HG02970 (cell line): Measurements from ENCODE around the gene EMILIN1.

Source experiments
- ATAC-seq: cut with Tn5 transposase; IDR thresholded peaks from one replicate; pipeline ENCODE4 v1.9.1; 2021; ENCODE audit warnings: mild to moderate bottlenecking, moderate library complexity, moderate number of reproducible peaks; ENCODE audit not compliant: unreplicated experiment, low FRiP score

The EMILIN1 gene

GRCh38 chr2:27079233-27080139 lies 1.1 kb downstream of the EMILIN1 start:
- no peak for ATAC-seq

- ATAC-seq, result no peak
Measured at GRCh38 chr2:27080140-27080469, 1.7 kb downstream of the EMILIN1 start.

GRCh38 chr2:27080603-27080936 lies 2.2 kb downstream of the EMILIN1 start:
- no peak for ATAC-seq

- no peak for ATAC-seq
Measured at GRCh38 chr2:27081984-27082772, 3.8 kb downstream of the EMILIN1 start.

- no peak for ATAC-seq
Measured at GRCh38 chr2:27082773-27083409, 4.5 kb downstream of the EMILIN1 start.

- no peak for ATAC-seq
Measured at GRCh38 chr2:27083410-27084296, 5.2 kb downstream of the EMILIN1 start.

- no peak for ATAC-seq
Measured at GRCh38 chr2:27084297-27085061, 6.1 kb downstream of the EMILIN1 start.

- no peak for ATAC-seq
Measured at GRCh38 chr2:27085062-27085672, 6.8 kb downstream of the EMILIN1 start.

GRCh38 chr2:27085673-27086089 lies 7.3 kb downstream of the EMILIN1 start:
- peak; percentile 11 for ATAC-seq

- ATAC-seq, result peak; percentile 72
Measured at GRCh38 chr2:27086090-27086723, 7.8 kb downstream of the EMILIN1 start.

- ATAC-seq, result peak; percentile 3
Measured at GRCh38 chr2:27086724-27087593, 8.5 kb downstream of the EMILIN1 start, which contains the start of gene KHK. Gene KHK, plus strand, starts transcription at chr2:27086772. Its CDS starts 488 bp downstream, at chr2:27087260.

GRCh38 chr2:27087823-27088410 lies 9.5 kb downstream of the EMILIN1 start:
- ATAC-seq, result no peak

GRCh38 chr2:27088634-27089033 lies 10.2 kb downstream of the EMILIN1 start:
- no peak for ATAC-seq

GRCh38 chr2:27089111-27089954 lies 10.9 kb downstream of the EMILIN1 start:
- no peak for ATAC-seq

GRCh38 chr2:27091746-27092695 lies 13.6 kb downstream of the EMILIN1 start:
- no peak for ATAC-seq
